GM21619 (cell line): ENCODE results near the gene RILPL2.
"Not testable (repeated sequence)": the region's sequence is repeated elsewhere in the genome, so short reads cannot be mapped to it uniquely, and the experiment has no call there.

Source experiments
- ATAC-seq: cut with Tn5 transposase; IDR thresholded peaks from one replicate; pipeline ENCODE4 v1.9.1; 2021; ENCODE audit not compliant: unreplicated experiment

Gene RILPL2

GRCh38 chr12:123407269-123407668, 29.2 kb downstream of the RILPL2 start:
- not testable (repeated sequence) for ATAC-seq

- ATAC-seq = no peak
These were observed 31.9 kb downstream of the RILPL2 start for GRCh38 chr12:123404581-123404980.

GRCh38 chr12:123401753-123402683, 34.5 kb downstream of the RILPL2 start:
- ATAC-seq = no peak

- no peak for ATAC-seq
These were observed 37.2 kb downstream of the RILPL2 start for GRCh38 chr12:123399255-123399617.

- no peak for ATAC-seq
These were observed 37.8 kb downstream of the RILPL2 start for GRCh38 chr12:123398550-123399254.

- ATAC-seq = no peak
These were observed 38.3 kb downstream of the RILPL2 start for GRCh38 chr12:123398177-123398549.

GRCh38 chr12:123397400-123397799, 39.1 kb downstream of the RILPL2 start:
- no peak for ATAC-seq

- ATAC-seq = no peak
These were observed 39.5 kb downstream of the RILPL2 start for GRCh38 chr12:123396954-123397353.

- no peak for ATAC-seq
These were observed 39.9 kb downstream of the RILPL2 start for GRCh38 chr12:123396543-123396942.

- no peak for ATAC-seq
These were observed 41.2 kb downstream of the RILPL2 start for GRCh38 chr12:123395236-123395635.

- no peak for ATAC-seq
These were observed 42.7 kb downstream of the RILPL2 start for GRCh38 chr12:123393747-123394146.

GRCh38 chr12:123391546-123392343, 44.7 kb downstream of the RILPL2 start:
- ATAC-seq = no peak

GRCh38 chr12:123390498-123391426, 45.7 kb downstream of the RILPL2 start:
- no peak for ATAC-seq

- ATAC-seq = no peak
These were observed 46.7 kb downstream of the RILPL2 start for GRCh38 chr12:123389560-123390351.

- no peak for ATAC-seq
These were observed 47.4 kb downstream of the RILPL2 start for GRCh38 chr12:123388951-123389559.

- ATAC-seq = peak; percentile 34
These were observed 48.1 kb downstream of the RILPL2 start for GRCh38 chr12:123388177-123388950.

- no peak for ATAC-seq
These were observed 48.8 kb downstream of the RILPL2 start for GRCh38 chr12:123387508-123388176.

- not testable (repeated sequence) for ATAC-seq
These were observed 50.9 kb downstream of the RILPL2 start for GRCh38 chr12:123385536-123385935.
